Measurements from ENCODE around the gene PPIA. TPM values are rescaled to one million over a fixed set of nuclear protein-coding genes. Genes with fewer than 3 reads are reported as not detected.

The PPIA gene
- total RNA-seq, 1 donor from 2014 or later: 2,244 TPM

DNA sequence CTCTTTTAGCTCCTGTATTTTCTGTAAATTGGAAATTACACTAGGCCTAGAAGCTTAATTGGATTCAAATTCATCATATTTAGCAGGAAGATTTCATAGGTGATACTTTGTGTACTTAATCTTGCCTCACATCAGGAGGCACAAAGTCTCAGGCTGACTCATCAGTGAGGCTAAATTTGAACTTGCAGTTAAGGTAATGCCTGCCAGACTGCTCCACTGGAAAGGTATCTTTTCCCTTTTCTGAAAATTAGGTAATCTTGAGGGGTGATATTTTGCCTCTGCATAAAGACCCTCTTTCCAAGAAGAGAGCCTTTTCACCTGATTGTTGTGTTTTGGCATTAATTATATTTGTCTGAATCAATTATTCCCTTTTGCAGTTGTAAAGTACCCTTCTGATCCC, 14.6 kb downstream of the PPIA start:
- Mint-ChIP-seq H3K9me3 (no peaks in the 10 kb centered on the region), H3K36me3 (ENCODE audit: low read depth) (no peaks in the 10 kb centered on the region), H3K4me3 (no peak overlapping the region), H3K27me3 (ENCODE audit: low read depth) (no peaks in the 10 kb centered on the region), H3K27ac (ENCODE audit: unreplicated experiment) (no peak overlapping the region), H3K4me1 (no peaks in the 10 kb centered on the region)
- no peak for DNase-seq (ENCODE audit: low read depth, low spot score)
- TF ChIP-seq, protein P1, sequence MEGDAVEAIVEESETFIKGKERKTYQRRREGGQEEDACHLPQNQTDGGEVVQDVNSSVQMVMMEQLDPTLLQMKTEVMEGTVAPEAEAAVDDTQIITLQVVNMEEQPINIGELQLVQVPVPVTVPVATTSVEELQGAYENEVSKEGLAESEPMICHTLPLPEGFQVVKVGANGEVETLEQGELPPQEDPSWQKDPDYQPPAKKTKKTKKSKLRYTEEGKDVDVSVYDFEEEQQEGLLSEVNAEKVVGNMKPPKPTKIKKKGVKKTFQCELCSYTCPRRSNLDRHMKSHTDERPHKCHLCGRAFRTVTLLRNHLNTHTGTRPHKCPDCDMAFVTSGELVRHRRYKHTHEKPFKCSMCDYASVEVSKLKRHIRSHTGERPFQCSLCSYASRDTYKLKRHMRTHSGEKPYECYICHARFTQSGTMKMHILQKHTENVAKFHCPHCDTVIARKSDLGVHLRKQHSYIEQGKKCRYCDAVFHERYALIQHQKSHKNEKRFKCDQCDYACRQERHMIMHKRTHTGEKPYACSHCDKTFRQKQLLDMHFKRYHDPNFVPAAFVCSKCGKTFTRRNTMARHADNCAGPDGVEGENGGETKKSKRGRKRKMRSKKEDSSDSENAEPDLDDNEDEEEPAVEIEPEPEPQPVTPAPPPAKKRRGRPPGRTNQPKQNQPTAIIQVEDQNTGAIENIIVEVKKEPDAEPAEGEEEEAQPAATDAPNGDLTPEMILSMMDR (conservative IDR thresholded peaks at IDR 0.05): no peak

DNA sequence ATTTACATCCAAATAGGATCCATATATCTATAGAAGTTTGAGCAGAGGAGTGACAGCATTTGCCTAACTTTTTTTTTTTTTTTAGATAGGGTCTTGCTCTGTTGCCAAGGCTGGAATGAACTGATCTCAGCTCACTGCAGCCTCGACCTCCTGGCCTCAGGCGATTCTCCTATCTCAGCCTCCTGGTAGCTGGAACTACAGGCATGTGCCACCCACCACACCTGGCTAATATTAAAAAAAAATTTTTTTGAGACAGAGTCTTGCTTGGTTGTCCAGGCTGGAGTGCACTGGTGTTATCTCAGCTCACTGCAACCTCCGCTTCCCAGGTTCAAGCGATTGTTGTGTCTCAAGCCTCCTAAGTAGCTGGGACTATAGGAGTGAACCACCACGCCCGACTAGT, 15.1 kb downstream of the PPIA start:
- H3K27me3 Mint-ChIP-seq (ENCODE audit: low read depth): no peaks in the 10 kb centered on the region
- no peak for DNase-seq (ENCODE audit: low read depth, low spot score)
- H3K9me3 Mint-ChIP-seq: no peaks in the 10 kb centered on the region
- H3K27ac Mint-ChIP-seq (ENCODE audit: unreplicated experiment): no peak overlapping the region
- no peak overlapping the region for H3K4me3 Mint-ChIP-seq
- H3K36me3 Mint-ChIP-seq (ENCODE audit: low read depth): no peaks in the 10 kb centered on the region
- TF ChIP-seq, protein P1 (conservative IDR thresholded peaks at IDR 0.05): no peak
- H3K4me1 Mint-ChIP-seq: no peaks in the 10 kb centered on the region

DNA sequence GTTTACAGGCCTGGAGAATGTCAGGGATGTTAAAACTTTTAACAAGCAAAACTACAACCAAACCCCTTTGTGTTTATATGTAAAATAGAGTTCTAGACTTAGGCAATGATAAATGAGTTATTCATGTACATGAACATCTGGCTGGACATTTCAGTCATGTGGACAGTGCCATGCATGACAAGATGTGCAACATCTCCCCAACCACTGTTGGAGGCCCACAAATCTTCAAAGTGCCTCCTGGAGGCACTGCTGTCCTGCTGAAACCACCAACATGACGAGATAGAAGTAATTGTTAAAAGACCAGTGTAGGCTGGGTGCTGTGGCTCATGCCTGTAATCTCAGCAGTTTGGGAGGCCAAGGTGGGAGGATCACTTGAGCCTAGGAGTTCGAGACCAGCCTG, 18.4 kb downstream of the PPIA start:
- H3K27me3 Mint-ChIP-seq (ENCODE audit: low read depth): no peaks in the 10 kb centered on the region
- no peaks in the 10 kb centered on the region for H3K9me3 Mint-ChIP-seq
- no peaks in the 10 kb centered on the region for H3K36me3 Mint-ChIP-seq (ENCODE audit: low read depth)
- TF ChIP-seq, protein P1 (conservative IDR thresholded peaks at IDR 0.05): no peak
- no peak overlapping the region for H3K27ac Mint-ChIP-seq (ENCODE audit: unreplicated experiment)
- H3K4me1 Mint-ChIP-seq: no peaks in the 10 kb centered on the region
- no peak overlapping the region for H3K4me3 Mint-ChIP-seq
- DNase-seq (ENCODE audit: low read depth, low spot score): no peak

DNA sequence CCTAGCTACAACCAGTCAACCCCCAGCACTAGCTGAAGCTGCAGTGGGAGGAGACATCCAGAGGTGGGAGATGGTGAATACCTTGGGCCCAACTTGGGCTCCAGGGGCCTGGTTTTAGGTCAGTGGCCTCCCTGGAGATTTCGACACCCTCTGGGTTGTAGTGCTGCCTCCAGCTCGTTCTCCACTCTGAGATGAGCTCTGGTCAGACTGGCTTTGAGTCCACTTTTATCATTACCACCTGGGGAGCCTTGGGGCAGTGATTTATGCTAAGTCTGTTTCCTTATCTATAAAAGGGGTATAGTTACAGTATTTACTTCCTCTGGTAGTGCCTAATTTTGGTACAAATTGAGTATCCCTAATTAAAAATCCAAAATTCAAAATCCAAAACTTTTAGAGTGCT, 22.8 kb downstream of the PPIA start:
- H3K27ac Mint-ChIP-seq (ENCODE audit: unreplicated experiment): no peak overlapping the region
- H3K27me3 Mint-ChIP-seq (ENCODE audit: low read depth): no peaks in the 10 kb centered on the region
- peaks cover 7% of the 10 kb centered on the region for H3K36me3 Mint-ChIP-seq (ENCODE audit: low read depth)
- no peaks in the 10 kb centered on the region for H3K9me3 Mint-ChIP-seq
- H3K4me1 Mint-ChIP-seq: peaks cover 8% of the 10 kb centered on the region
- TF ChIP-seq, protein P1 (conservative IDR thresholded peaks at IDR 0.05): no peak
- no peak overlapping the region for H3K4me3 Mint-ChIP-seq
- no peak for DNase-seq (ENCODE audit: low read depth, low spot score)

DNA sequence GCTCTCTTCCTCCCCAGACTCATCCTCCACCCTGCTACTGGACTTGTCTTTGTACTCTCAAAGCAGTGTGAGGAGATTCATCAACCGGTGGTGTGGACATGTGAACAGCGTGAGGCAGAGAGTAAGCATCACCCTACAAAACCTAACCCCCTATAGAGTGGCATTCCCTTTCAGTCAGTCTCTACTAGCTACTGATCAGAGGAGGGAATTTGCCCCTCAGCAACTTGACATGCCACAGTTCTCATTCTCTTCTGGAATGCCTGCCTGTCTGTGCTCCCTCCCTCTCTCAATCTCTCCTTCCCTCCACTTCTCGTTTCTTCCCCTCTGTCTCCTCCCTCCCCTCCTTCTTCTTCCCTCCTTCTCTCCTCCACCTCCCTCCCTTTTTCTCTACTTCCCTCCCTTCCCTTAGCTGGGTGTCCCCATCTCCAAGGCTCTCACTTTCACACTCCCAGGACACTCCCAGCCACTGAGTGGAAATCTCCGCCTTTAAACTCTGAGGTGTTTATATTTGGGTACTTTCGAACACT, 26.8 kb downstream of the PPIA start:
- Mint-ChIP-seq H3K27ac (ENCODE audit: unreplicated experiment) (no peak overlapping the region), H3K9me3 (no peaks in the 10 kb centered on the region), H3K27me3 (ENCODE audit: low read depth) (no peaks in the 10 kb centered on the region), H3K4me1 (peaks cover 32% of the 10 kb centered on the region), H3K4me3 (no peak overlapping the region), H3K36me3 (ENCODE audit: low read depth) (peaks cover 7% of the 10 kb centered on the region)
- no peak for DNase-seq (ENCODE audit: low read depth, low spot score)
- TF ChIP-seq, protein P1 (conservative IDR thresholded peaks at IDR 0.05): no peak
